Activated CD4-positive, alpha-beta memory T cell treated with anti-CD3 and anti-CD28 coated beads, Interleukin-2, amount 10 ng/mL, durations not matched to agents 7 days and 5 days (primary cell): ENCODE measurements around the gene PVR. TPM values are rescaled to one million over a fixed set of nuclear protein-coding genes. Genes with fewer than 3 reads are reported as not detected.
"Not testable (repeated sequence)": the region's sequence is repeated elsewhere in the genome, so short reads cannot be mapped to it uniquely, and the experiment has no call there.

ENCODE experiments used
- CTCF ChIA-PET: fragments of 350-600 bp; sonication (Branson Sonifier 250); formaldehyde crosslinking; loops from one replicate; lab custom pipeline; 2021; ENCODE audit warnings: antibody characterized with exemption, inconsistent platforms; lab: Charles Lee
- POLR2A ChIA-PET: fragments of 350-600 bp; sonication (Branson Sonifier 250); formaldehyde crosslinking; loops from one replicate; lab custom pipeline; 2021; ENCODE audit warnings: antibody characterized with exemption; lab: Charles Lee
- DNase-seq: peaks from one replicate; pipeline ENCODE4 v3.0.0-alpha.2; 2020
- H3K27ac Mint-ChIP-seq: one replicate; pipeline ENCODE4 v1.8.0; 2021; ENCODE audit warnings: mild to moderate bottlenecking, mixed read lengths
- H3K27me3 Mint-ChIP-seq: one replicate; pipeline ENCODE4 v1.8.0; 2021; ENCODE audit warnings: mixed read lengths
- H3K36me3 Mint-ChIP-seq: one replicate; pipeline ENCODE4 v1.8.0; 2021; ENCODE audit warnings: low read depth, mixed read lengths
- H3K4me1 Mint-ChIP-seq: one replicate; pipeline ENCODE4 v1.8.0; 2021; ENCODE audit warnings: mixed read lengths
- H3K4me3 Mint-ChIP-seq: one replicate; pipeline ENCODE4 v1.8.0; 2021; ENCODE audit warnings: mild to moderate bottlenecking, mixed read lengths
- H3K9me3 Mint-ChIP-seq: one replicate; pipeline ENCODE4 v1.8.0; 2021; ENCODE audit warnings: mixed read lengths
- total RNA-seq, 2 experiments: library from RNA; stranded (reverse); gene quantifications; one replicate each; pipeline ENCODE4 v1.2.3, GENCODE V29; 2021

The PVR gene
- total RNA-seq, 2 experiments from 2014 or later = 1.7 to 2.1 TPM

GRCh38 chr19:44658069-44658733 lies 14.5 kb downstream of the PVR start:
- no peak for DNase-seq
- Mint-ChIP-seq H3K36me3 (no peaks in the 10 kb centered on the region), H3K4me1 (peaks cover 5% of the 10 kb centered on the region), H3K9me3 (no peaks in the 10 kb centered on the region), H3K4me3 (no peak overlapping the region), H3K27me3 (no peaks in the 10 kb centered on the region), H3K27ac (no peak overlapping the region)
- CTCF ChIA-PET = interaction anchor here (1.7 to 3.0 kb wide), 3 partner anchors 33 to 88 kb away, joined by 6 to 21 read pairs (median 6); no protein-coding TSS in a partner anchor
- POLR2A ChIA-PET = no interaction called here

GRCh38 chr19:44660081-44660480 lies 16.4 kb downstream of the PVR start:
- CTCF ChIA-PET = interaction anchor here (1.0 to 1.9 kb wide), 2 partner anchors 89 to 111 kb away, joined by 3 to 6 read pairs; no protein-coding TSS in a partner anchor
- H3K4me3 Mint-ChIP-seq = no peak overlapping the region
- H3K4me1 Mint-ChIP-seq = no peaks in the 10 kb centered on the region
- H3K27ac Mint-ChIP-seq = no peak overlapping the region
- no peaks in the 10 kb centered on the region for H3K9me3 Mint-ChIP-seq
- H3K36me3 Mint-ChIP-seq = no peaks in the 10 kb centered on the region
- no peak for DNase-seq
- no peaks in the 10 kb centered on the region for H3K27me3 Mint-ChIP-seq
- POLR2A ChIA-PET = no interaction called here

GRCh38 chr19:44661205-44661604 lies 17.5 kb downstream of the PVR start:
- Mint-ChIP-seq H3K27ac (no peak overlapping the region), H3K9me3 (no peaks in the 10 kb centered on the region), H3K27me3 (no peaks in the 10 kb centered on the region), H3K36me3 (no peaks in the 10 kb centered on the region), H3K4me3 (no peak overlapping the region), H3K4me1 (no peaks in the 10 kb centered on the region)
- ChIA-PET POLR2A (no interaction called here), CTCF (no interaction called here)
- no peak for DNase-seq

- POLR2A ChIA-PET = no interaction called here
- no peak for DNase-seq
- H3K27me3 Mint-ChIP-seq = no peaks in the 10 kb centered on the region
- no peak overlapping the region for H3K27ac Mint-ChIP-seq
- H3K36me3 Mint-ChIP-seq = no peaks in the 10 kb centered on the region
- no peaks in the 10 kb centered on the region for H3K9me3 Mint-ChIP-seq
- CTCF ChIA-PET = interaction anchor here (0.6 kb wide), 1 partner anchor 91 kb away, joined by 3 read pairs; no protein-coding TSS in a partner anchor
- H3K4me1 Mint-ChIP-seq = no peaks in the 10 kb centered on the region
- H3K4me3 Mint-ChIP-seq = no peak overlapping the region
These were observed 18.2 kb downstream of the PVR start for GRCh38 chr19:44661904-44662303.

- Mint-ChIP-seq H3K4me3 (no peak overlapping the region), H3K27ac (no peak overlapping the region), H3K9me3 (no peaks in the 10 kb centered on the region), H3K36me3 (no peaks in the 10 kb centered on the region), H3K4me1 (no peaks in the 10 kb centered on the region), H3K27me3 (no peaks in the 10 kb centered on the region)
- POLR2A ChIA-PET = no interaction called here
- no peak for DNase-seq
- CTCF ChIA-PET = interaction anchor here (0.6 to 1.5 kb wide), 2 partner anchors 8 to 92 kb away, joined by 3 to 10 read pairs; no protein-coding TSS in a partner anchor
These were observed 19.1 kb downstream of the PVR start for GRCh38 chr19:44662691-44663385.

GRCh38 chr19:44663996-44664395 lies 20.3 kb downstream of the PVR start:
- Mint-ChIP-seq H3K27me3 (no peaks in the 10 kb centered on the region), H3K4me3 (no peak overlapping the region), H3K36me3 (no peaks in the 10 kb centered on the region), H3K27ac (no peak overlapping the region), H3K9me3 (no peaks in the 10 kb centered on the region), H3K4me1 (no peaks in the 10 kb centered on the region)
- POLR2A ChIA-PET = no interaction called here
- DNase-seq = no peak
- CTCF ChIA-PET = interaction anchor here (1.5 kb wide), 1 partner anchor 9 kb away, joined by 10 read pairs; no protein-coding TSS in a partner anchor

GRCh38 chr19:44664976-44665375 lies 21.3 kb downstream of the PVR start:
- H3K36me3 Mint-ChIP-seq = no peaks in the 10 kb centered on the region
- DNase-seq = no peak
- ChIA-PET CTCF (no interaction called here), POLR2A (no interaction called here)
- H3K27me3 Mint-ChIP-seq = no peaks in the 10 kb centered on the region
- H3K9me3 Mint-ChIP-seq = no peaks in the 10 kb centered on the region
- no peak overlapping the region for H3K27ac Mint-ChIP-seq
- no peak overlapping the region for H3K4me3 Mint-ChIP-seq
- no peaks in the 10 kb centered on the region for H3K4me1 Mint-ChIP-seq

GRCh38 chr19:44666852-44667556 lies 23.3 kb downstream of the PVR start:
- Mint-ChIP-seq H3K4me3 (no peak overlapping the region), H3K9me3 (no peaks in the 10 kb centered on the region), H3K27ac (no peak overlapping the region), H3K4me1 (no peaks in the 10 kb centered on the region), H3K27me3 (no peaks in the 10 kb centered on the region), H3K36me3 (no peaks in the 10 kb centered on the region)
- ChIA-PET CTCF (interaction anchor here (0.8 to 2.0 kb wide), 2 partner anchors 10 to 13 kb away, joined by 4 to 7 read pairs; no protein-coding TSS in a partner anchor), POLR2A (no interaction called here)
- no peak for DNase-seq

- H3K4me3 Mint-ChIP-seq = no peak overlapping the region
- DNase-seq = peak; percentile 20
- ChIA-PET POLR2A (no interaction called here), CTCF (no interaction called here)
- no peaks in the 10 kb centered on the region for H3K9me3 Mint-ChIP-seq
- no peak overlapping the region for H3K27ac Mint-ChIP-seq
- H3K27me3 Mint-ChIP-seq = peaks cover 2% of the 10 kb centered on the region
- H3K36me3 Mint-ChIP-seq = no peaks in the 10 kb centered on the region
- H3K4me1 Mint-ChIP-seq = no peaks in the 10 kb centered on the region
These were observed 25.5 kb downstream of the PVR start for GRCh38 chr19:44668985-44669764.

- DNase-seq, CTCF ChIA-PET, H3K4me1 Mint-ChIP-seq, H3K27ac Mint-ChIP-seq, H3K9me3 Mint-ChIP-seq, H3K4me3 Mint-ChIP-seq, POLR2A ChIA-PET, H3K36me3 Mint-ChIP-seq, H3K27me3 Mint-ChIP-seq: not testable (repeated sequence)
These were observed 26.3 kb downstream of the PVR start for GRCh38 chr19:44670027-44670426.

GRCh38 chr19:44671400-44671799 lies 27.7 kb downstream of the PVR start, which contains the start of gene CEACAM19:
Gene CEACAM19 (plus strand): TSS chr19:44671482. CDS start chr19:44671932, 450 bp downstream.
- ChIA-PET POLR2A (no interaction called here), CTCF (interaction anchor here (1.0 kb wide), 1 partner anchor 99 kb away, joined by 3 read pairs; no protein-coding TSS in a partner anchor)

GRCh38 chr19:44672226-44672625 lies 28.5 kb downstream of the PVR start:
- H3K4me1 Mint-ChIP-seq = no peaks in the 10 kb centered on the region
- no peak overlapping the region for H3K4me3 Mint-ChIP-seq
- no peaks in the 10 kb centered on the region for H3K36me3 Mint-ChIP-seq
- DNase-seq = no peak
- ChIA-PET POLR2A (no interaction called here), CTCF (interaction anchor here (1.0 to 1.1 kb wide), 2 partner anchors 18 to 98 kb away, joined by 3 to 4 read pairs; no protein-coding TSS in a partner anchor)
- H3K27ac Mint-ChIP-seq = no peak overlapping the region
- no peaks in the 10 kb centered on the region for H3K9me3 Mint-ChIP-seq
- H3K27me3 Mint-ChIP-seq = peaks cover 2% of the 10 kb centered on the region

More at GRCh38 chr19:44671400-44671799, 27.7 kb downstream of the PVR start, which contains the start of gene CEACAM19:
- no peak for DNase-seq
- H3K4me1 Mint-ChIP-seq = no peaks in the 10 kb centered on the region
- H3K27ac Mint-ChIP-seq = no peak within 1 kb of the TSS
- no peaks in the 10 kb centered on the region for H3K36me3 Mint-ChIP-seq
- peaks cover 2% of the 10 kb centered on the region for H3K27me3 Mint-ChIP-seq
- H3K9me3 Mint-ChIP-seq = no peaks in the 10 kb centered on the region
- H3K4me3 Mint-ChIP-seq = no peak within 1 kb of the TSS
